GM18517 (cell line): ENCODE measurements around the gene NLK.
A peak's percentile ranks its signal among the peaks of the same experiment; 100 is the strongest.

Experiments
- ATAC-seq: cut with Tn5 transposase; IDR thresholded peaks from one replicate; pipeline ENCODE4 v1.9.1; 2021; ENCODE audit warnings: mild to moderate bottlenecking, moderate library complexity; ENCODE audit not compliant: unreplicated experiment

The NLK gene

GRCh38 chr17:28039251-28039650, 3.2 kb upstream of the NLK start:
- no peak for ATAC-seq

GRCh38 chr17:28040406-28040805, 2.1 kb upstream of the NLK start:
- no peak for ATAC-seq

DNA sequence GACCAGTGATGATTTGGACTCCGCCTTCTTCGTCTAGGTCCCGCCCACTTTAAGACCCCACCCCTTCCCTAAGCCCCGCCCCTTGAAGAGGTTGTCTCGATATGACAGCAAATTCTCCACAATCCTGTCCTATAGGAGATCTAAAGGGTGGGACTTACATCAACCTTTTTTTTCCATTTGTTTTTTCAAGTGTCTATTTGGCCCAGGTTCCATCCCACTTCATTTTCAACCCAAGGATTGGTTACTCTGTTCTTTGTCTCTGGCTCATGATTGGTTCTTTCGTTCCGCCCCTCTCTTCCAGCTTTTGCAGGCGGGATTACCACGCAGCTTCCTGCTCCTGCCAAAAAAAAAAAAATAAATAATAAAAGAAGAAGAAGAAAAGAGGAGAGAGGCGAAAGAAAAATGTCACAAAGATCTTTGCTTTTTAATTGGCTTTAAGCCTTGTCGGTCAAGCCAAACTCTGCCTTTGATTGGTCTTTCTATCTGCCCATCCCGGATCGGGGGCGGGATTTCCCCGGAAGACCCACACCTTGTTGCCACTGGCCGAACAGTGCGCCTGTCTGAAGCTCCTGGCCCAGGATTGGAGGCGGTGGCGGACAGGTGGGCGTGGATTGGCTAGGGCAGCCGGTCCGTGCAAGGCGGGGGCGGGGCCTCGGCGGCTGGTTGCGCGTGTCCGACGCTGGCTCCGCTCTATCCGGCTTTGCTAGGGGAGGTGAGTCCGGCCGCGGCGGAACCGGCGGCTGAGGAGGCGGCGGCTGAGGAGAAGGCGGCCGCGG, 1.2 kb upstream of the NLK start:
- peak; percentile 94 for ATAC-seq

- ATAC-seq, result no peak
These were observed 427 bp upstream of the NLK start for GRCh38 chr17:28041844-28042656.

DNA sequence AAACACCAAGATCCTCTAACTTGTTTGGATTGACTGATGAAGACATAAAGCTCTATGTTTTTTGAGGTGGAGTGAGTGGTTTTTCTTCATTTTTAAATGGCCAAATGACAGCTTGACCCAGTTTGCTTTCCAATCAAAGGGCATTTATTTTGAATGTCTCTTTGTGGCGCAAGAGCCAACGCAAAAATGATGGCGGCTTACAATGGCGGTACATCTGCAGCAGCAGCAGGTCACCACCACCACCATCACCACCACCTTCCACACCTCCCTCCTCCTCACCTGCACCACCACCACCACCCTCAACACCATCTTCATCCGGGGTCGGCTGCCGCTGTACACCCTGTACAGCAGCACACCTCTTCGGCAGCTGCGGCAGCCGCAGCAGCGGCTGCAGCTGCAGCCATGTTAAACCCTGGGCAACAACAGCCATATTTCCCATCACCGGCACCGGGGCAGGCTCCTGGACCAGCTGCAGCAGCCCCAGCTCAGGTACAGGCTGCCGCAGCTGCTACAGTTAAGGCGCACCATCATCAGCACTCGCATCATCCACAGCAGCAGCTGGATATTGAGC, 329 bp downstream of the NLK start:
- ATAC-seq, result no peak

GRCh38 chr17:28043296-28043695, 819 bp downstream of the NLK start:
- ATAC-seq, result no peak

DNA sequence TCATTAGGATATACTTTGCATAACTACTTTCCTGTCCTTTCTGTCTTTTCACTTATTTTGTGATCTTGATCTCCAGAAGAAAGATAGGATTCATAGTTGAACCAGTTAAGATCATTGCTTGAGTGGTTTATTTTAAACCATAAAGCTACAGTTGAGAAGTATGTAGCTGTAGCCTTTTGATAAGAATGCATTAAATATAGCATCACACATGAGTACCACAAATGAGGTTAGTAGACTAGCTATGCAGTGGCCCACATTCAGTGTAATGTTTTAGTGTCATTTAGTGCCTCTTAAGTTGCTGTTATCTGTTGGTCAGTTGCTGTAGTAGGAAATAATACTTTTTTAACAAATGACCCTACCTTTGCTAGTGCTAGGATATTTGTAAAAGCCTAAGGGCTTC, 1.3 kb downstream of the NLK start:
- no peak for ATAC-seq

DNA sequence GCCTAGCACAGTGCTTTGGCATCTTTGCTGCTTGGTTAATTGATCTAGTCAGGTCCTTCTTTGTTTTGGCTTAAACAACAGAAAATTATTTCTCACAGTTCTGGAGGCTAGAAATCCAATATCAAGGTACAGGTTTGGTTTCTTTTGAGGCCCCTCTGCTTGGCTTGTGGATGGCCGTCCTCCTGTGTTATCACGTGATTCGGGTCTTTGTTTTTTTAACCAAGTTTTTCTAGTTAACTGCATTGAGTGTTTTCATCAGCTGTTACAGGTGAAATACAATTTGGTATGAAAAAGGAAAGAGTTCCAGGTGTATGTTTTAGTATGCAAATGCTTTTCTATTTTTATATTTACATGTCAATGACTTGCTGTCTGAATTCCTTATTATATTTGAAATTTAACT, 2.8 kb downstream of the NLK start:
- ATAC-seq, result no peak

- no peak for ATAC-seq
These were observed 3.8 kb downstream of the NLK start for GRCh38 chr17:28046034-28046825.

DNA sequence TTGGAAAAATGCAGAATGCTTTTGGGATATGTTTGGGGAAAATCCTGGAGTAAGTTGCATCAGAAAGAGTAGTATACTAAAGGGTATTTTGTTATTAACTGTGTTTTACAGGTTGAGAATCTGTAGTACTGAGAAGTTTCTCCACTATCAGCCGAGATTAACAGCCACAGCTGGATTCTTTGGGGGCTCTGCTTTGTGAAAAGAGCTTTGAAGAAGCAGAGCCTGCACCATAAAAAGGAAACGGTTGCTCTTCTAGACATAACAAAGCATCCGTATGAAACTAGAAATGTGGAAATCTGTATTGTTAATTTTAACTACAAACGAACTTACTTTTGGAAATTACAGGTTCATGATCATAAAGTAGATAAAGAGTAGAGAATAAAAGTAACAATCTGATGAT, 5.3 kb downstream of the NLK start:
- ATAC-seq, result no peak

DNA sequence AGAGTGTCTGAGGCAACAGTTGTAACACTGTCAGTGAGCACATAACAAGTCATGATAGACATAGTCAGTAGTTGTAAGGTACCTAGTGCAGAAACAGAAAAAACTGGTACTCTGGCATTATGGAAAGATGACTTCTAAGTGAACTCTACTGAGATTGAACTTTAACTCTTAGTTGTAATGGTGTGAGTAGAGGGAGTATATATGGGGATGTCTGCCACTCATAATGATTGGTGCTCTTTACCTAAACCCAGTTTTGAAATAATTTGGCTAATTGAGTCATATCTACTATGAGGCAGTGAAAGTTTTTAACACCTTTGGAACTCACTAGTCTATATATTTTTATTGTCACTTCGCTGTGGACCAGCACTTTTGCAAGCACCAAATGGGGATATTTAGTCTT, 6.6 kb downstream of the NLK start:
- no peak for ATAC-seq

DNA sequence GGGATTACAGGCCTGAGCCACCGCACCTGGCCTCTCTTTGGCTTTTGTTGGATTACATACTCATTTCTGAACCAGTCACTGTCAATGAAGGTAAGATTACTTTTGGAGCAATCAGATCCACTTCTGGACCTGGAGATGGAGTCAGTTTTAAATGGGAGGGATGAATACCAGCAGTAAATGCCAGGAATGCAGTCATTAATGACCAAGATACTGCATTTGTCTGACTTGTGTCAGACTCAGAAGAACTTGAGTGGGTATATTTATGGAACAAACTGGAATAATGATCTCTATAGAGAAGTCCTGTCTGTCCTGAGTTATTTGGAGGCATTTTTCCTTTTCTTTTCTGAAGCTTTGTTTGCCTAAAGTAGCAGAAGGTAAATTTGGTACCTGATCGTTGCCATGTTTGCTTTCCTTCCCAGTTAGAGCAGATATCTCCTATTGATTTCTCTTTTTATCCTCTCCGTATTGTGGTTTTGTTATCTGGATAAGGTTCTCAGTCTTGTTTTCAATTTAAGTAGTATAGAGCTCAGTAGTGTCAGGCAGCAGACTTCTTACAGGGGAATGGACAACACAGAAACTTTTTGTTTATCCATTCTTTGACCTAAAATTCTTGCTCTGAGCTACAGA, 10.7 kb downstream of the NLK start:
- ATAC-seq, result no peak

DNA sequence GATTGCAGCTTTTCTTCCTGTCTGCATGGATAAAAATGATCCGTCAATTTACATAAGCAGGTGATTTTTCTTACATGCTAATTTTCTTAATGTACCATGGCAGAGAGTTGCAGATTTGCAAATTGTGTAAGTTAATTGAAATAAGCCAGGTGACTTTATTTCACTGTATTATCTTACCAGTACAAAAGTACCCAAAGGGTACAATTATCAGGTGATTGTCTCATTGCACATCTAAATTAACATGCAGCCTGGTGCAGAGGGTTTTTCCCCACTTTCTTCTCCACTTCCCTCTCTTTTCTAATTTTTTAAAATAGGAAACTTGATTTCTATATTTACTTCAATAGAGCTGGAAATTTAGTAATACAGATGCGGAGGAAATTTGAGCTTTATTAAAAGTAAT, 11.2 kb downstream of the NLK start:
- ATAC-seq, result no peak

- ATAC-seq, result no peak
These were observed 13.2 kb downstream of the NLK start for GRCh38 chr17:28055546-28056275.

GRCh38 chr17:28056276-28056620, 13.8 kb downstream of the NLK start:
- ATAC-seq, result no peak

DNA sequence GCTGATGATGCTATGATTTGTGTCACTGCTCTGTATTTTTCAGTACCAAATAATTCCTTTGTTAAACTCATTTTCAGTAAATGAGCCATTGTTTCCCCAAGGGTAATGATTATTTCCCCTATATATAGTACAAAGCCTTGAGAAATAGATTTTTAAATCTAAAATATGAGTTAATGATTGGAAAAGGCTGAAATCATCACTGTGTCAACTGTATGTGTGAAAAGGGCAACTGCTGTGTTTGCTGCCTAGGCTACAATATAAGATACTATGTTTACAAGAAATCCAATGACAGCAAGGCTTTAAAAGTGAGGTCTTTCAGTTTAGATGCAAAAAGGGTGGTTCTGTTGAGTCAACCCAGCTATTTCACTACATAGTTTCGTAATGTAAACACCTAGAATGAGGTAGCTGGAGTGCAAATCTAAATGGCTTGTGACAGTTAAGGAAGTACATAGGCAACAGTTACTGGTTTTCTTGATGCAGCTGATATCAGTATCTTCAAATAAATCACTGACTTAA, 15.3 kb downstream of the NLK start:
- peak; percentile 75 for ATAC-seq

- no peak for ATAC-seq
These were observed 17.2 kb downstream of the NLK start for GRCh38 chr17:28059675-28060074.

- ATAC-seq, result no peak
These were observed 23.2 kb downstream of the NLK start for GRCh38 chr17:28065706-28066105.

GRCh38 chr17:28069061-28069460, 26.6 kb downstream of the NLK start:
- no peak for ATAC-seq

DNA sequence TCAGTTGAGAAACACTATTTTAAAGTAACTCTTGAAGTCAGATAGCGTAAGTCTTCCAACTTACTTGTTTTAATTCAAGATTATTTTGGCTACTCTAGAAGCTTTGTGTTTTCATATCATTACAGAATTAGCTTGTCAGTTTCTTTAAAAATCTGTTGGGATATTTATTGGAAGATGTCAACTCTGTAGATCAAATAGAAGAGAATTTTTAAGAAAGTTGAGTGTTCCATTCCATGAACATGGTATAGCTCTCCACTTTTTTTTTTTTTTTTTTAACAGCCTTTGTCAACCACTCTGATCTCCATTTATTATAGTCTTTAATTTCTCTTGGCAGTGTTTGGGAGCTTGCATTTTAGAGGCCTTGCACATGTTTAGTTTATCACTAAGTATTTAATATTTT, 28.7 kb downstream of the NLK start:
- no peak for ATAC-seq
